Activated T-helper 1 cell treated with Interleukin-2 at 50 U/mL for 16 hours (primary cell): ENCODE data around the gene CCM2.
"Not testable (repeated sequence)": the region's sequence is repeated elsewhere in the genome, so short reads cannot be mapped to it uniquely, and the experiment has no call there.

Experiments used
- DNase-seq: peaks from one replicate; pipeline ENCODE4 v3.0.0-alpha.2; 2020; ENCODE audit warnings: low read depth

Gene CCM2

DNA sequence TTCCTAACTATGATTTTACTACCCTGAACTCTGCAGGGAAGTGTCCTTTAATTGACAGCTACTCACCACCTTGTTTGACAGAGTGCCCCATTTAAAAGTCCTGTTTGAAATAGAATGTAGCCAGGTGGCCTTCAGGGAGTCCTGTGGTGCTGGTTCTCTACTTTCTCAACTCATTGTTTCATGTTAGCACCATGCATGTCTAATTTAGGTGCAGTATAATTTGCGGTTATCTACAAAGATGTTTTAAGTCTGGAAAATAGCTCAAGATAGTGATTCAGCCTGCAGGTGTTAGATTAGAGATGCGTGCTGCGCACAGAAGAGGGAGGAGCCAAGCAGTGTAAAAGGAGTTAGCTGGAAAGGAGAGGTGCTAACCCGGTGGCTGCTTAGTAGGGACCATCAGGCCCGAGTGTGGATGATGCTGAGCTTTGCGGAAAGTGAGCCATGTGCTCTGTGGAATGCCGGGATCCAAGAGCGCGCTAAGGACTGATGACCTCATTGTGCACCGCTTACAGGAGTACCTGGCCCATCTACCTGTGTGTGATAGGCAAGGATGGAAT, 1.2 kb downstream of the CCM2 start:
- DNase-seq = peak; percentile 46

GRCh38 chr7:45001826-45002225, 1.8 kb downstream of the CCM2 start:
- DNase-seq = no peak

DNA sequence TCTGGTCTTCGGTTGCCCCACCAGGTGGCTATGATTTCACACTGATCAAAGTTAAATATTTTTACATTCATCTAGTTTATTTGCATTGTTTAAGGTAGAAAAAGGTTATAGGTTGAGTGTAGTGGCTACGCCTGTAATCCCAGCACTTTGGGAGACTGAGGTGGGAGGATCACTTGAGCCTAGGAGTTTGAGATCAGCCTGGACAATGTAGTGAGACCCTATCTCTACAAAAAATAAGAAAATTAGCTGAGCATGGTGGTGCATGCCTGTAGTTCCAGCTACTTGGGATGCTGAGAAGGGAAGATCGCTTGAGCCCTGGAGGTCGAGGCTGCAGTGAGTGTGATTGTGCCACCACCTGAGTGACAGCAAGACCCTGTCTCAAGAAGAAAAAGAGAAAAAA, 3.8 kb downstream of the CCM2 start:
- DNase-seq = no peak

GRCh38 chr7:45007106-45007505, 7.1 kb downstream of the CCM2 start:
- no peak for DNase-seq

DNA sequence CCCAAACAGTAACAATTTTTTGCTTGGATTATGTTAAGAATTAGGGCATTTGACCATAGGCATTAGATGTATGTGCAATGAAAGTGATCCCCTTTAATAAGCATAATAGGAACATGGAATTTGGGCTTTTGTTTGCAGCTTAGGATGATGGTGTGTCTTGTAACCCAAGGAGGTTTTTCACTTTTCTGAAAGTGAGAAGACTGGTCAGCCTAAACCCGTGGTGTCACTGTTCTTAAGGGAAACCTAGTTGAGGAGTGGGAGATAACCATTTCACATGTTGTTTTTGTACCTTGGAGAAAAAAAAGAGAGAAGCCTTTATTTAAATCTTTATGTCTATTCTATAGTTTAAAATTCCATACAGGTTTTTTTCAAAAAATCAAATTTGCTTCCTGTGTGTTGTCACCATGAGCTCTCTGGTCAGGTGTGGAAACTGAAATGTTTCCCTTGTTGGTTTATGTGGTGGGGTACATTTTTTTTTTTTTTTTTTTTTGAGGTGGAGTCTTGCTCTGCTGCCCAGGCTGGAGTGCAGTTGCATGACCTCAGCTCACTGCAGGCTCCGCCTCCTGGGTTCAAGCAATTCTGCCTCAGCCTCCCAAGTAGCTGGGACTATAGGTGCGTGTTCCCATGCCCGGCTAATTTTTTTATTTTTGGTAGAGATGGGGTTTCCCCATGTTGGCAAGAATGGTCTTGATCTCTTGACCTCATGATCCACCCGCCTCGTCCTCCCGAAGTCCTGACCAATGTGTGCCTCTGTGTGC, 7.7 kb downstream of the CCM2 start:
- no peak for DNase-seq

DNA sequence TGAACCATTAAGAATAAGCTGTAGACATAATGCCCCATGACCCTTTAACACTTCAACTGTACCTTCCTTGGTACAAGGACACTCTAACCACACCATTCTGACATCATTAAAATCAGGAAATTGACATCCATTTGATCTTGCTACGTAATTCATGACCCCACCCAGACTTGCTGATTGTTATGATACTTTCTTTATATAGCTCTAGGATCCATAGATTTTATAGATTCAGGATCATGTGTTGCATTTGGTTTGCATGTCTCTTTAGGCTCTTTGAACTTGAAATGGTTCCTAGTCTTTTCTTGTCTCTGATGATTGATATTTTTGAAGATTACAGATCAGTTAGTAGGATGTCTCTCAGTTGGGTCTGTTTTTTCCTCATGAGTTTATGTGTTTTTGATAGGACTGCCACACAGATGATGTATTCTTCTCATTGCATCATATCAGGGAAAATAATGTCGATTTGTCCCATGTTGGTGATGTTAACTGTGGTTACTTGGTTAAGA, 13.5 kb downstream of the CCM2 start:
- DNase-seq = no peak

DNA sequence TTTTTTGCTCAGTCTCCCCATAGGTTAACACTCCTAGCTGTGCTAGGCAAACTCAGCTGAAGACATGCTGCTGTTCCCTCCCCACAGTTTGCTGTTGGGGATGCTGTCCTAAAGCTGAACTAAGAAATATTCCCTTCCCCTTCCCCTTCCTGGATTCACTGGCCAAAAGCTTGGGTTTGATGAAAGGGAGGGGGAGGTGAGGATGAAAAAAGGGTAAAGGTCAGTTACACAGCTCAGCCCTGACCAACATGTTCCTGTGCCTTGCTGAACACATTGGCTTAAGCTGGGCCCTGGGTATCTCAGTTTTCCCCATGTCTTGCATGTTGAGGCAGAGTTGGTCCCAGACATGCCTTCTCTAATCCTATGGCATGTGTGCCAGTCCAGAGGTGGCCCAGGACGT, 15.3 kb downstream of the CCM2 start:
- no peak for DNase-seq

DNA sequence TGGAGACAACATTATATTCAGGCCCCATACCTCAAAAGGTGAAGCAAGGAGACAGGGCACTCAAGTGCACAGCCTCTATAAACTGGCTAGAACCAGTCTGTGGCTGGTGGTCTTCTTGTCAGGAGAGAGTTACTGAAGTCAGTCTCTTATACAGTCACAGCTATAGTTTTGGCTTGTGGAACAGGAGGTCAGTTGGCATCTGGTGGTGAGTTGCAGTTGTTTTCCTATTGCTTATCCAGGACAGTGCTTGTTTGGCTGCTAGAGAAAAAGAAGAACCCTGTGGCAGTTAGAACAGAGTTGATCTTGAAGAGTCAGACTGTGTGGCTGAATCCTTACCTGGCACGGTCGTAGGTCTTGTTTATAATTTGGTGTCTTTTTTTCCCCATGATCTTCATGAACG, 17.3 kb downstream of the CCM2 start:
- no peak for DNase-seq

GRCh38 chr7:45020915-45021314, 20.9 kb downstream of the CCM2 start:
- no peak for DNase-seq

- DNase-seq = no peak
Observed at GRCh38 chr7:45021604-45022296, 21.7 kb downstream of the CCM2 start.

DNA sequence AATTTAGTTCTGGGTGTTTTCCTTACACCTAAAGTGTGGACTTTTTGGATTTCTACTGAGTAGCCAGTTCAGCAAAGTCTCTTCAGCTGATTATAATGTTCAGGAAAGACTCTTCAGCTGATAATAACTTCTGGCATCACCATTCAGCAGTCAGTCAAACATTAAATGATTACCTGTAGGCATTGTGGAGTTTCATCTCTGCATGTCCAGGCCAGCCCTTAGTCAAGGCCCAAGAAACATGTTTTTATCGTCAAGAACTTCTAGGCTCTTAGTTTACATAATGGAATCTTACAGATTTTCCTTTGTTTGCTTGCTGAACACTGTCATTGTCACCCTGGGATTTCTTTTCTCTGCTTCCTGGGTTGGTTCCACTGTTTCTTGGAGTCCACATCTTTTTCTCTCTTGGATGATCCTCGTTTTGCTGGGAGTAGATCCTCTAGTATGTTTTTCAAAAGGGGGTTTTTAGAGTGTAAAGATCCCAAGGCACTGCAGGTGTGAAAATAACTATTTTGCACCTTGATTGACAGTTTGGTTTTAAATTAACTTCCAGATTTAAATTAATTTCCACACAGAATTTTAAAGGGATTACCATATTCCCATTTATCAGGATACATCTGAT, 24.2 kb downstream of the CCM2 start:
- no peak for DNase-seq

DNA sequence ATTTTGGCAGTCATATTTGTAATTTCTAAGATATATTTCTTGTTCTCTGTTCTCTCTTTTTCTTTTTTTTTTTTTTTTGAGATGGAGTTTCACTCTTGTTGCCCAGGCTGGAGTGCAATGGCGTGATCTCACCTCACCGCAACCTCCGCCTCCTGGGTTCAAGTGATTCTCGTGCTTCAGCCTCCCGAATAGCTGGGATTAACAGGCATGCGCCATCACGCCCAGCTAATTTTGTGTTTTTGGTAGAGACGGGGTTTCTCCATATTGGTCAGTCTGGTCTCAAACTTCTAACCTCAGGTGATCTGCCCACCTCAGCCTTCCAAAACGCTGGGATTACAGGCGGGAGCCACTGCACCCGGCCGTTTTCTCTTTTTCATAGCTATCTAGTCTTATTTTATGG, 25.5 kb downstream of the CCM2 start:
- DNase-seq = not testable (repeated sequence)

- DNase-seq = no peak
Observed at GRCh38 chr7:45026013-45026412, 26.0 kb downstream of the CCM2 start.

DNA sequence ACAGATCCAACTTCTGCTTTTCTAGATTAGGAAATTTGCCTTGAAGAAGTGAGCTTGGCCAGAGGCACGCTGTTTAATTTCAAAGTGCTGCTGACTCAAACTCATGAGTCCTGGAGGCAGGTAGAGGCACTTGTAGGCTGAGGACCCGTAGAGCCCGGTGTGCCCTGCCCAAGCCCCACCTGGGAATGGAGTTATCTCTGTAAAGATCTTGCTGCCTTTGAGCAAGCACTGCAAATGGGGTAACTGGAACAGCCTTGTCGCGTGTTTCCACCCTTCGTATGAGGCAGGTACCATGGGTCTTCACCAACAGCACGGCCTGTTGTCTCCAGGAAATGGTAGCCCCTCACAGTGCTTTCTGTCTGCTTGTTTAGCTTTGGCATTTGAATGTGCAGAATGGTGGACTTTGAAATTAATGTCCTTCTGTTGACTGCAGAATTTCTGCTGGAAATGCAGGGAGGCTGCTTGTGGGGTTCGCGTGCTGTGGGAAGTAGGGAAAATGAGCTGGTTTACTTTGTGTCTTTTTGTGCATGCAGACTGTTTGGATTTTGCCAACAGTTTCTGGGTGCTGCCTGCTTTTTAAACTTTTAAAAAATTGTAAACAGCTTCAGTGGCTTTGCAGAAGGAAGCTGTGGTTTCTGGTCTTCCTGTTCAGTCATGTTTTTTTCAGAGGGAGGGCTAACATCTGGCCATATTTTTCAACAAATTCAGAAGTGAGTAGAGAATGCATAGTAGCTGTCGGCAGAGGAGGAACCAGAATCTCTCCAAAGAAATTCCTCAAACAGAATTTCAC, 27.2 kb downstream of the CCM2 start:
- DNase-seq = no peak

- no peak for DNase-seq
Observed at GRCh38 chr7:45027774-45028114, 27.7 kb downstream of the CCM2 start.

DNA sequence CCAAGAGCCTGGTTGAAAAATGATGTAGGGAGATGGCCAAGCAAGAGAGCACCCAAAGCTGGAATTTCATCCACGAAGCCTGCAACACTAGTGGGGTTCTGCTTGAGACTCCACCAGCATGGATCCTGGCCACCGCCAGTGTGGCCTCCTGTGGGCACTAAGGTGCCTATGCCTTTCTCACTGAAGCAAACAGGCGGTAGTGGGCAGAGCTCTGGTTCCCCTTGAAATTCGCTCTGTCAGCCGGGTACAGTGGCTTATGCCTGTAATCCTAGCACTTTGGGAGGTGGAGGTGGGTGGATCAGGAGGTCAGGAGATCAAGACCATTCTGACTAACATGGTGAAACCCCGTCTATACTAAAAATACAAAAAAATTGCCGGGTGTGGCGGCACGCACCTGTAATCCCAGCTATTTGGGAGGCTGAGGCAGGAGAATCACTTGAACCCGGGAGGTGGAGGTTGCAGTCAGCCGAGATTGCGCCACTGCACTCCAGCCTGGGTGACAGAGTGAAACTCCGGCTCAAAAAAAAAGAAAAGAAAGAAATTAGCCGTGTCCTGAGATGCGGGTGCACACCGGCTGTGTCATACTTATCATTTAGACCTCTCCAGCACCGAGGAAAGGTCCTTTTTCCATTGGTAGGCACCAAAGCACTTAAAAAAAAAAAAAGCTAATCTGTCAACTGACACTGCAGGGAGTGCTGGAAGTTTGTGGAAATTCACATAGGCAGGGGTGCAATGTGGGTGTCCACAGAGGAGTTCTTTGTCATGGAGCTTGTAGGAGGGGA, 28.3 kb downstream of the CCM2 start:
- DNase-seq = no peak

GRCh38 chr7:45028920-45029344, 28.9 kb downstream of the CCM2 start:
- DNase-seq = no peak

GRCh38 chr7:45031829-45032228, 31.8 kb downstream of the CCM2 start:
- DNase-seq = no peak

- DNase-seq = no peak
Observed at GRCh38 chr7:45032421-45032820, 32.4 kb downstream of the CCM2 start.

DNA sequence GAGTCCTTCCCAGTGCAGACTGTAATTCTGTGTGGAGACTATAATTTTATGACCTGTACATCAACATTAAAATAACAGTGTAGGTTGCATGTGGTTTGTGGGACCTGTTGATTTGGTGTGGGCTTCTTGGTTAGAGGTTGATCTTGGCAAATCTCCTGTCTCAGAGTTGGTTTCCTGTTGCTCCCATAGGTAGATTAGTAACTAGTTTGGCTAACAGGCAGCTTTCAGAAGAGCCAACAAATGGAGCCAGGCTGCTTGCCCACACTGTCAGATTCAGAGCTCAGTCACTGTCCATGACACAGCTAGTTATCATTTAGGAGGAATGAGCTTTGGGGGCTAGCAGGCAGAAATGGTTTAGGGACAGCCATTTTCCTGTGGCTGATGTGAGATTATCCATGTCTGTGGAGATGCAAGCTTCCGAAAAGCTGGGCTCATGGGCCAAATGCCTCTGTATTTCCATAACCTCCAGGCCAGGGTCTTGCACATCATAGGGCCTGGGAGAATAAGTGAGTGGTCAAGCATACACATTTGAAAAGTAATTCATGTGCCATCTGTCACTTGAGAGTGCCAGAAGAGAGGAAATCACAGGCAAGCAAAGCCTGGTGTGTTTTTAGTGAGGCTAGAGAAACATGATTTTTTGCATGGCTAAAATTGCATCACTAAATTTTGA, 33.4 kb downstream of the CCM2 start:
- DNase-seq = no peak

GRCh38 chr7:45033931-45034290, 33.9 kb downstream of the CCM2 start:
- DNase-seq = no peak
